Transverse colon (tissue), 4 donors: Measurements from ENCODE around the gene HOXB4.

Experiments used
- CTCF ChIP-seq, 5 experiments: fragments of 200-600 bp in 3 of 5; fragments of 450-650 bp in 2 of 5; sonication (generic) in 3 of 5; IDR thresholded peaks; 1 replicate in 2 of 5; 2 replicates in 3 of 5; pipeline ENCODE4 v1.5.1; 2016 to 2017; ENCODE audit warnings: antibody characterized with exemption in 5 of 5, inconsistent platforms in 3 of 5, mild to moderate bottlenecking in 2 of 5, moderate library complexity in 1 of 5
- EP300 ChIP-seq: sonication (generic); formaldehyde crosslinking; IDR thresholded peaks from one replicate; pipeline ENCODE4 v1.6.1; 2017; ENCODE audit warnings: antibody characterized with exemption, low read depth
- POLR2A ChIP-seq: fragments of 450-650 bp; IDR thresholded peaks from one replicate; pipeline ENCODE4 v1.6.1; 2016; ENCODE audit warnings: antibody characterized with exemption, mild to moderate bottlenecking, moderate library complexity
- POLR2AphosphoS5 ChIP-seq, 3 donors: sonication (generic); formaldehyde crosslinking; IDR thresholded peaks; one replicate each; pipeline ENCODE4 v1.6.1; 2016; ENCODE audit warnings: antibody characterized with exemption in 3 of 3

- TF ChIP-seq CTCF (IDR thresholded peaks at IDR 0.05) (no peak), EP300 (no peak), POLR2A (no peak), POLR2AphosphoS5 (IDR thresholded peaks at IDR 0.05) (no peak)
Observed at GRCh38 chr17:48549281-48549630, 28.9 kb downstream of the HOXB4 start.
